ENCODE results near the gene FAHD2A.

DNA sequence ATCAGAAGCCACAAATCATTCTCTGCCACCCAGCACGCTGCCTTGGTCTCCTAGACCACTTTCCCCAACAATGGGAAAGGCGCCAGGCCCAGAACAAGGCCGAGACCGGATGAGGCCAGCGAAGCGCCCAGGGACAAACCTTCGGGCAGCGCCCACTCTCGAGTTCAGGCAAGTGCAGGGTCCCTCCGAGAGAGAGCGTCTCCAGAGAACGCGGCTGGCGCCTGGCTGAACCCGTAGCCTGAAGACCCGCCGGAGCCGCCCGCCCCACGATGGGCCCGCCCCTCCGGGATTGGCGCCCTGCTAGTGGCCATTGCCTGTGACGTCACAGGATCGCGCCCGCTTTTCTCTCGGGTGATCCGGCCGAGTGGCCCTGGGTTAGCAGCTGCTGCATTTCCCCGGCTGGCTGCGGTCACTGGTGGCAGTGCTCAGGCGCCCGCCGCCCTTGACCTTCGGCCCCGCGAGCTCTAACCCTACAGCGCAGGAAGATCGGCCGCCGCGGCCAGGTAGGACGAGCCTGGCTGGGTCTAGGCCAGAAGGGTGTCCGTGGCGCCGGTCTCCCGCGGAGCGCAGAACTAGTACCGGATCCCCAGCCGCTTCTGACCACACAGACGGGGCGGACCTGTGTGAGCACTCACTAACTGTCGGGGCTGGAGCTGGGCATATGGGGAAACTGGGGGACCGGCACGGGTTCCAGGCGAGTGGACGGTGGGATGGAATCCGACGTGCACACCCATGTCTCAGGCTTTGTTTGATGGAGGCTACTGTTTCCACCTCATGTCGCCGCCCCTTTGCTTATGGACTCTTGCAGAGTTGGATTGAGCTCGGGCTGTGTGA lies at the start of gene FAHD2A:
- TF ChIP-seq CEBPB (IDR thresholded peaks at IDR 0.05) (no peak), RAD21 (IDR thresholded peaks at IDR 0.05; ENCODE audit: low read depth) (no peak), ZBTB7A (IDR thresholded peaks at IDR 0.05; ENCODE audit: low read depth) (no peak), EP300 (IDR thresholded peaks at IDR 0.05; ENCODE audit: borderline replicate concordance) (no peak), EGR1 (IDR thresholded peaks at IDR 0.05) (no peak), YY1 (IDR thresholded peaks at IDR 0.05; ENCODE audit: low read depth) (peak; percentile 30; the same call in 1 of the 2 replicates)
- TF ChIP-seq, protein P1, sequence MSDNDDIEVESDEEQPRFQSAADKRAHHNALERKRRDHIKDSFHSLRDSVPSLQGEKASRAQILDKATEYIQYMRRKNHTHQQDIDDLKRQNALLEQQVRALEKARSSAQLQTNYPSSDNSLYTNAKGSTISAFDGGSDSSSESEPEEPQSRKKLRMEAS (IDR thresholded peaks at IDR 0.05) = no peak; the same call in 1 of the 2 replicates

Data from Ishikawa (cell line).